ENCODE results near the gene EPHB4.

The EPHB4 gene

GRCh38 chr7:100794741-100795140 lies 32.6 kb downstream of the EPHB4 start:
- H3K4me3 ChIP-seq (ENCODE audit: low read length) = no peak overlapping the region
- no peak for DNase-seq (ENCODE audit: low read depth)
- no peak for TF ChIP-seq CTCF (conservative IDR thresholded peaks at IDR 0.05; ENCODE audit: low read depth, low read length)

GRCh38 chr7:100793806-100794660 lies 33.3 kb downstream of the EPHB4 start:
- TF ChIP-seq CTCF (conservative IDR thresholded peaks at IDR 0.05; ENCODE audit: low read depth, low read length) = no peak
- no peak overlapping the region for H3K4me3 ChIP-seq (ENCODE audit: low read length)
- DNase-seq (ENCODE audit: low read depth) = peak; percentile 5

GRCh38 chr7:100791881-100792666 lies 35.2 kb downstream of the EPHB4 start:
- DNase-seq (ENCODE audit: low read depth) = no peak
- H3K4me3 ChIP-seq (ENCODE audit: low read length) = no peak overlapping the region
- no peak for TF ChIP-seq CTCF (conservative IDR thresholded peaks at IDR 0.05; ENCODE audit: low read depth, low read length)

- TF ChIP-seq CTCF (conservative IDR thresholded peaks at IDR 0.05; ENCODE audit: low read depth, low read length) = peak; percentile 22
- no peak overlapping the region for H3K4me3 ChIP-seq (ENCODE audit: low read length)
- no peak for DNase-seq (ENCODE audit: low read depth)
These were observed 38.3 kb downstream of the EPHB4 start for GRCh38 chr7:100789055-100789454.

GRCh38 chr7:100786323-100786722 lies 41.0 kb downstream of the EPHB4 start:
- no peak for DNase-seq (ENCODE audit: low read depth)
- no peak overlapping the region for H3K4me3 ChIP-seq (ENCODE audit: low read length)
- TF ChIP-seq CTCF (conservative IDR thresholded peaks at IDR 0.05; ENCODE audit: low read depth, low read length) = no peak

GRCh38 chr7:100785878-100786277 lies 41.4 kb downstream of the EPHB4 start:
- no peak for TF ChIP-seq CTCF (conservative IDR thresholded peaks at IDR 0.05; ENCODE audit: low read depth, low read length)
- H3K4me3 ChIP-seq (ENCODE audit: low read length) = no peak overlapping the region

More at GRCh38 chr7:100785878-100786277, 41.4 kb downstream of the EPHB4 start:
- no peak for DNase-seq (ENCODE audit: low read depth)
